A549 (cell line): Measurements from ENCODE around the gene NCBP3. TPM values are rescaled to one million over a fixed set of nuclear protein-coding genes. Genes with fewer than 3 reads are reported as not detected.

Experiments used
- ATAC-seq, 2 experiments: fragments of 200-7000 bp in 1 of 2; fragments of >200 bp in 1 of 2; cut with Nextera tagmentation in 1 of 2; cut with Tn5 transposase in 1 of 2; 3 replicates each; pipeline versions ENCODE4 v1.8.0 to v1.9.1; 2018 to 2020; ENCODE audit warnings: mild to moderate bottlenecking in 1 of 2, moderate library complexity in 1 of 2
- CTCF ChIA-PET: fragments of 300-600 bp; sonication (Branson Sonifier 250); formaldehyde crosslinking; extraction: SDS; loops from one replicate; lab custom pipeline; 2021; ENCODE audit warnings: antibody characterized with exemption, inconsistent platforms; lab: Yijun Ruan, JAX
- POLR2A ChIA-PET: fragments of 350-600 bp; formaldehyde crosslinking; extraction: SDS; loops from one replicate; lab custom pipeline; 2021; ENCODE audit warnings: antibody characterized with exemption, inconsistent platforms; lab: Yijun Ruan, JAX
- DNase-seq, 2 experiments: peaks; one replicate each; pipeline versions ENCODE4 v3.0.0 to v3.0.0-alpha.2; 2011 to 2016; ENCODE audit warnings: low read depth in 1 of 2, low spot score in 1 of 2
- FAIRE-seq: peaks from 2 replicates; lab custom pipeline; 2011; peaks lifted over from hg19 to GRCh38; lab: Jason Lieb, UNC
- H3K27ac ChIP-seq, 2 experiments: fragments of >200 bp; sonication (Bioruptor Twin); formaldehyde crosslinking; 3 replicates each; pipeline ENCODE4 v1.5.1; 2016 to 2017
- H3K4me1 ChIP-seq: fragments of >200 bp; sonication (Bioruptor Twin); formaldehyde crosslinking; 3 replicates; pipeline ENCODE4 v1.6.1; 2016
- H3K4me2 ChIP-seq: fragments of >200 bp; sonication (Bioruptor Twin); formaldehyde crosslinking; 3 replicates; pipeline ENCODE4 v1.6.1; 2016
- H3K4me3 ChIP-seq: fragments of >200 bp; sonication (Bioruptor Twin); formaldehyde crosslinking; 3 replicates; pipeline ENCODE4 v1.5.1; 2016
- H3K9me3 ChIP-seq: fragments of >200 bp; sonication (Bioruptor Twin); formaldehyde crosslinking; 3 replicates; pipeline ENCODE4 v1.6.1; 2016
- CBX8 ChIP-seq: fragments of 200-600 bp; sonication (generic); IDR thresholded peaks from 2 replicates; pipeline ENCODE4 v1.6.1; 2016
- EP300 ChIP-seq, 2 experiments: fragments of >200 bp; sonication (Bioruptor Twin); formaldehyde crosslinking; IDR thresholded peaks; 2 replicates in 1 of 2; 3 replicates in 1 of 2; pipeline ENCODE4 v1.6.1; 2016 to 2017
- FOSB ChIP-seq: fragments of 250-450 bp; sonication (Bioruptor Pico); IDR thresholded peaks from 2 replicates; pipeline ENCODE4 v1.5.0; 2020; ENCODE audit warnings: mild to moderate bottlenecking, moderate library complexity
- FOSL2 ChIP-seq, 2 experiments: fragments of 450-650 bp in 1 of 2; fragments of >200 bp in 1 of 2; sonication (Bioruptor Twin) in 1 of 2; formaldehyde crosslinking; IDR thresholded peaks; 2 replicates each; pipeline versions ENCODE4 v1.5.0 to v1.6.1; 2016 to 2020; ENCODE audit warnings: mild to moderate bottlenecking in 1 of 2, moderate library complexity in 1 of 2
- GATA3 ChIP-seq: IDR thresholded peaks from 2 replicates; pipeline ENCODE4 v1.6.1; 2012; ENCODE audit warnings: borderline replicate concordance
- HEYL ChIP-seq: fragments of 250-450 bp; sonication (Bioruptor Pico); IDR thresholded peaks from 2 replicates; pipeline ENCODE4 v1.8.0; 2021; ENCODE audit warnings: mild to moderate bottlenecking, moderate library complexity
- HOXB5 ChIP-seq: fragments of 250-450 bp; sonication (Bioruptor Pico); IDR thresholded peaks from 2 replicates; pipeline ENCODE4 v1.5.0; 2020; ENCODE audit warnings: mild to moderate bottlenecking, moderate library complexity
- JUN ChIP-seq, 2 experiments: fragments of >200 bp; sonication (Bioruptor Twin); formaldehyde crosslinking; IDR thresholded peaks; 2 replicates in 1 of 2; 3 replicates in 1 of 2; pipeline ENCODE4 v1.6.1; 2016 to 2017
- JUNB ChIP-seq: fragments of >200 bp; sonication (Bioruptor Twin); formaldehyde crosslinking; IDR thresholded peaks from 2 replicates; pipeline ENCODE4 v1.6.1; 2016
- KDM1A ChIP-seq: fragments of 200-600 bp; sonication (generic); IDR thresholded peaks from 2 replicates; pipeline ENCODE4 v1.6.1; 2016; ENCODE audit warnings: low read depth, mild to moderate bottlenecking
- MAFK ChIP-seq: fragments of 450-650 bp; IDR thresholded peaks from 2 replicates; pipeline ENCODE4 v1.6.1; 2014; ENCODE audit not compliant: partially characterized antibody
- MAX ChIP-seq: IDR thresholded peaks from 2 replicates; pipeline ENCODE4 v1.6.1; 2012
- MYC ChIP-seq: IDR thresholded peaks from 2 replicates; pipeline ENCODE4 v1.6.1; 2012; ENCODE audit warnings: mild to moderate bottlenecking, inconsistent platforms, low read length, improper control_type of control experiment, borderline replicate concordance
- NFE2L2 ChIP-seq: fragments of 150-350 bp; conservative IDR thresholded peaks from 2 replicates; pipeline ENCODE4 v1.6.1; 2014; ENCODE audit warnings: low read length
- RARB ChIP-seq: fragments of 250-450 bp; sonication (Bioruptor Pico); IDR thresholded peaks from 2 replicates; pipeline ENCODE4 v1.8.0; 2021; ENCODE audit warnings: mild to moderate bottlenecking, moderate library complexity
- RNF2 ChIP-seq: fragments of 200-600 bp; sonication (generic); IDR thresholded peaks from 2 replicates; pipeline ENCODE4 v1.6.1; 2016; ENCODE audit warnings: low read depth, mild to moderate bottlenecking, antibody characterized with exemption, moderate library complexity, borderline replicate concordance
- ZFP36 ChIP-seq: fragments of 450-650 bp; IDR thresholded peaks from 2 replicates; pipeline ENCODE4 v1.6.1; 2014; ENCODE audit warnings: borderline replicate concordance; ENCODE audit not compliant: partially characterized antibody
- WGBS: methylation state at CpG from one replicate; pipeline ENCODE4 v1.1.6; 2017; ENCODE audit errors: missing lambda C conversion rate; 5-methylcytosine and 5-hydroxymethylcytosine counted together
- polyA plus RNA-seq, 4 experiments: library from polyadenylated mRNA; depleted of rRNA in 3 of 4; stranded (reverse); fragments of >200 nt; fragmentation: RNase III in 1 of 4; extraction: RNeasy Plus Mini Kit Qiagen cat#74134 plus additional on column Dnase treatment in 1 of 4; gene quantifications; 2 replicates in 3 of 4; 3 replicates in 1 of 4; pipeline ENCODE4 v1.2.3, GENCODE V29; 2011 to 2017
- TF ChIP-seq, protein P1 (sequence below): fragments of 250-450 bp; sonication (Bioruptor Pico); IDR thresholded peaks from 2 replicates; pipeline ENCODE4 v1.5.0; 2021; ENCODE audit warnings: mild to moderate bottlenecking, moderate library complexity, borderline replicate concordance
- TF ChIP-seq, protein P2 (sequence below): IDR thresholded peaks from 2 replicates; pipeline ENCODE4 v1.6.1; 2012

Gene NCBP3
- polyA plus RNA-seq, 2 of the 4 experiments (the other 2 are of a cell fraction) = 32.7 to 36.6 TPM

GRCh38 chr17:3891626-3892094 lies 45.6 kb upstream of the NCBP3 start:
- DNase-seq (no peak), ATAC-seq (peak in 1 of 2 experiments; percentile 2; a peak in 4 of 6 replicates), FAIRE-seq (no peak)
- Histone ChIP-seq H3K27ac (peak overlapping the region; percentile 87 to 89), H3K4me2 (peak overlapping the region; percentile 94), H3K4me3 (peak overlapping the region; percentile 79), H3K4me1 (peaks cover 69% of the 10 kb centered on the region), H3K9me3 (no peaks in the 10 kb centered on the region)
- ChIA-PET CTCF (interaction anchor here (0.6 to 3.6 kb wide), 5 partner anchors 21 to 165 kb away, joined by 3 to 30 read pairs (median 4); no protein-coding TSS in a partner anchor), POLR2A (no interaction called here)
- TF ChIP-seq, protein P1, sequence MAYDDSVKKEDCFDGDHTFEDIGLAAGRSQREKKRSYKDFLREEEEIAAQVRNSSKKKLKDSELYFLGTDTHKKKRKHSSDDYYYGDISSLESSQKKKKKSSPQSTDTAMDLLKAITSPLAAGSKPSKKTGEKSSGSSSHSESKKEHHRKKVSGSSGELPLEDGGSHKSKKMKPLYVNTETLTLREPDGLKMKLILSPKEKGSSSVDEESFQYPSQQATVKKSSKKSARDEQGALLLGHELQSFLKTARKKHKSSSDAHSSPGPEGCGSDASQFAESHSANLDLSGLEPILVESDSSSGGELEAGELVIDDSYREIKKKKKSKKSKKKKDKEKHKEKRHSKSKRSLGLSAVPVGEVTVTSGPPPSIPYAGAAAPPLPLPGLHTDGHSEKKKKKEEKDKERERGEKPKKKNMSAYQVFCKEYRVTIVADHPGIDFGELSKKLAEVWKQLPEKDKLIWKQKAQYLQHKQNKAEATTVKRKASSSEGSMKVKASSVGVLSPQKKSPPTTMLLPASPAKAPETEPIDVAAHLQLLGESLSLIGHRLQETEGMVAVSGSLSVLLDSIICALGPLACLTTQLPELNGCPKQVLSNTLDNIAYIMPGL (CRISPR knock-in tag) = no peak
- no peak for TF ChIP-seq CBX8
- peak; percentile 37 for TF ChIP-seq ZFP36
- TF ChIP-seq MAFK = no peak
- 4% methylated on average over 12 of the region's 12 CpGs for WGBS

- peaks cover 78% of the 10 kb centered on the region for H3K4me1 ChIP-seq
- TF ChIP-seq RNF2 (no peak), ZFP36 (no peak), FOSB (no peak), KDM1A (no peak)
- ATAC-seq (no peak), DNase-seq (no peak), FAIRE-seq (no peak)
- WGBS = 51% methylated on average over 3 of the region's 4 CpGs
- H3K4me2 ChIP-seq = peak overlapping the region; percentile 94
- ChIA-PET POLR2A (interaction anchor here (1.3 kb wide), 1 partner anchor 45 kb away, joined by 10 read pairs; the partner anchor contains the start of gene NCBP3), CTCF (interaction anchor here (0.8 to 3.7 kb wide), 8 partner anchors 13 to 184 kb away, joined by 3 to 30 read pairs (median 7); no protein-coding TSS in a partner anchor)
- peak overlapping the region; percentile 79; the same call in 2 of the 3 replicates for H3K4me3 ChIP-seq
- peak overlapping the region; percentile 87 to 89 for H3K27ac ChIP-seq
- H3K9me3 ChIP-seq = no peaks in the 10 kb centered on the region
Observed at GRCh38 chr17:3890878-3891219, 44.8 kb upstream of the NCBP3 start.

DNA sequence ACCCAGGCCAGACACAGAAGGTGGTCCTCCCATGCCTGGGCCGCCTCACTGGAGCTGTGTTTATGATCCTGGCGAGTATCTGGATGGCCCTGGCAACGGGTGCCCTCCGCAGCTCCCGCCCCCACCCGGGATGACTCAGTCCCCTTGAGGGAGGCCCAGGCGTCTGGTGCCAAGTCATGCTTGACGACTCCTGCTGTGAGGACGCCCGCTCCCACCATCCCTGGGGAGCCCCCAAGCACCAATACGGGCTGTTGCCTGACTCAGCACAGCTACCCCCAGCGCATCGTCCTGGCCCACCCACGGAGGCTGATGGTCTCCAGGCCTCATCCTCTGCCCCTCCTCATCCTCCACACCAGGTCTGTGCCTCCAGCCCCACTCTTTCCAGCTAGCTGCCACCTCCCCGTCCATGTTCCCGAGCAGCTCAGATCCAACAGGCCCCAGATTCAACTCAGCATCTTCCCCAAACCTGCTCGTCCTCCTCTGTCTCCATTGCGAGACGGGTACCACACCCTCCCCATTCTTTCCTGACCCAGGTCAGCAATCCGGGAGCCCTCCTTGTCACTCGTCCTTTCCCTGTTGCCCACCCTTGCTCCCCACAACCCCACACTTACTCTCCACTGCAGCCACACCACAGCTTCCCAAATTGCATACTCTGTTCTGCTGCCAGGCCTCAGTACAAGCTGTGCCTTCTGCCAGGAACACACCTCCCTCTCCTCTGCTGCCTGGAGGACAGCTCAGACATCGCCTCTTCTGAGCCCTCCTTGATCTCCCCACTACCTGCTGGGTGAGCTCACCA lies 44.2 kb upstream of the NCBP3 start:
- H3K4me1 ChIP-seq = peaks cover 81% of the 10 kb centered on the region
- ATAC-seq (peak; percentile 36 to 61), FAIRE-seq (peak; percentile 94)
- peak overlapping the region; percentile 94 for H3K4me2 ChIP-seq
- ChIA-PET POLR2A (interaction anchor here (0.6 to 1.3 kb wide), 3 partner anchors 11 to 44 kb away, joined by 3 to 10 read pairs (median 3); partner anchors contain the start of gene NCBP3), CTCF (interaction anchor here (0.7 to 3.7 kb wide), 16 partner anchors 10 to 325 kb away, joined by 3 to 30 read pairs (median 4); partner anchors contain the start of gene NCBP3)
- peak overlapping the region; percentile 22 for H3K4me3 ChIP-seq
- H3K9me3 ChIP-seq = no peaks in the 10 kb centered on the region
- 10% methylated on average over 18 of the region's 22 CpGs for WGBS
- peak overlapping the region; percentile 87 to 89 for H3K27ac ChIP-seq
- TF ChIP-seq JUN (IDR thresholded peaks at IDR 0.05) (peak in 1 of 2 experiments; percentile 81; a peak in 3 of 5 replicates), MYC (0 out of 2 replicates have a peak, but pooled peaks have one; percentile 16), EP300 (IDR thresholded peaks at IDR 0.05) (peak in 1 of 2 experiments; percentile 65; a peak in 1 of 5 replicates), MAFK (peak; percentile 96), HOXB5 (CRISPR knock-in tag) (peak; percentile 7; the same call in 1 of the 2 replicates), HEYL (CRISPR knock-in tag) (0 out of 2 replicates have a peak, but pooled peaks have one; percentile 47), FOSL2 (IDR thresholded peaks at IDR 0.05) (peak; percentile 90), FOSL2 (CRISPR knock-in tag; IDR thresholded peaks at IDR 0.05) (peak; percentile 98), JUNB (peak; percentile 73), MAX (peak; percentile 90), NFE2L2 (peak; percentile 67), RARB (no peak), GATA3 (peak; percentile 47)
- TF ChIP-seq, protein P2, sequence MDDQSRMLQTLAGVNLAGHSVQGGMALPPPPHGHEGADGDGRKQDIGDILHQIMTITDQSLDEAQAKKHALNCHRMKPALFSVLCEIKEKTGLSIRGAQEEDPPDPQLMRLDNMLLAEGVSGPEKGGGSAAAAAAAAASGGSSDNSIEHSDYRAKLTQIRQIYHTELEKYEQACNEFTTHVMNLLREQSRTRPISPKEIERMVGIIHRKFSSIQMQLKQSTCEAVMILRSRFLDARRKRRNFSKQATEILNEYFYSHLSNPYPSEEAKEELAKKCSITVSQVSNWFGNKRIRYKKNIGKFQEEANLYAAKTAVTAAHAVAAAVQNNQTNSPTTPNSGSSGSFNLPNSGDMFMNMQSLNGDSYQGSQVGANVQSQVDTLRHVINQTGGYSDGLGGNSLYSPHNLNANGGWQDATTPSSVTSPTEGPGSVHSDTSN = no peak
- TF ChIP-seq, protein P1 (CRISPR knock-in tag) = no peak
- TF ChIP-seq, all 56 proteins: peak for 11
- peak; percentile 90 to 98 for DNase-seq
